Neural progenitor cell (in vitro differentiated cells): Measurements from ENCODE around the gene TEAD1. TPM values are rescaled to one million over a fixed set of nuclear protein-coding genes. Genes with fewer than 3 reads are reported as not detected.

Experiments
- DNase-seq: peaks from one replicate; pipeline ENCODE4 v3.0.0-alpha.2; 2016; ENCODE audit warnings: low spot score
- H2AFZ ChIP-seq: fragments of 200-600 bp; sonication (generic); replicated peaks from 2 replicates; pipeline ENCODE4 v1.6.1; 2016; ENCODE audit warnings: antibody characterized with exemption
- H3F3A ChIP-seq: fragments of 200-600 bp; sonication (generic); 2 replicates; pipeline ENCODE4 v1.6.1; 2016; ENCODE audit warnings: antibody characterized with exemption, low read depth
- H3K27ac ChIP-seq: fragments of 200-600 bp; sonication (generic); 2 replicates; pipeline ENCODE4 v1.5.1; 2016; ENCODE audit warnings: mild to moderate bottlenecking
- H3K27me3 ChIP-seq: fragments of 200-600 bp; sonication (generic); 2 replicates; pipeline ENCODE4 v1.6.1; 2016; ENCODE audit warnings: mild to moderate bottlenecking, moderate library complexity
- H3K36me3 ChIP-seq: fragments of 200-600 bp; sonication (generic); 2 replicates; pipeline ENCODE4 v1.5.1; 2016
- H3K4me1 ChIP-seq: fragments of 200-600 bp; sonication (generic); 2 replicates; pipeline ENCODE4 v1.6.1; 2016; ENCODE audit warnings: mixed run types
- H3K4me2 ChIP-seq: fragments of 200-600 bp; sonication (generic); 2 replicates; pipeline ENCODE4 v1.6.1; 2016
- H3K4me3 ChIP-seq: fragments of 200-600 bp; sonication (generic); 2 replicates; pipeline ENCODE4 v1.5.1; 2016
- H3K79me2 ChIP-seq: fragments of 200-600 bp; sonication (generic); 2 replicates; pipeline ENCODE4 v1.6.1; 2016; ENCODE audit warnings: low read depth
- H3K9ac ChIP-seq: fragments of 200-600 bp; sonication (generic); 2 replicates; pipeline ENCODE4 v1.6.1; 2016
- H3K9me3 ChIP-seq: fragments of 200-600 bp; sonication (generic); 2 replicates; pipeline ENCODE4 v1.5.1; 2016; ENCODE audit warnings: low read depth
- H4K20me1 ChIP-seq: fragments of 200-600 bp; sonication (generic); 2 replicates; pipeline ENCODE4 v1.6.1; 2016; ENCODE audit warnings: low read depth
- H3K27ac Mint-ChIP-seq: 3 replicates; pipeline ENCODE4 v1.8.0; 2021; ENCODE audit warnings: mixed read lengths
- H3K27me3 Mint-ChIP-seq: 2 replicates; pipeline ENCODE4 v1.8.0; 2022; ENCODE audit warnings: low read depth, mild to moderate bottlenecking, inconsistent platforms, moderate library complexity, mixed read lengths; ENCODE audit not compliant: insufficient read depth
- H3K36me3 Mint-ChIP-seq: 3 replicates; pipeline ENCODE4 v1.8.0; 2021; ENCODE audit warnings: mixed read lengths
- H3K4me1 Mint-ChIP-seq: 3 replicates; pipeline ENCODE4 v1.8.0; 2021; ENCODE audit warnings: mixed read lengths
- H3K4me3 Mint-ChIP-seq: 3 replicates; pipeline ENCODE4 v1.8.0; 2021; ENCODE audit warnings: mild to moderate bottlenecking, moderate library complexity, mixed read lengths
- H3K9me3 Mint-ChIP-seq: 3 replicates; pipeline ENCODE4 v1.8.0; 2020; ENCODE audit warnings: mixed read lengths
- CTCF ChIP-seq: fragments of 200-600 bp; sonication (generic); IDR thresholded peaks from 2 replicates; pipeline ENCODE4 v1.5.1; 2017; ENCODE audit warnings: antibody characterized with exemption, mild to moderate bottlenecking
- EZH2 ChIP-seq: fragments of 200-600 bp; sonication (generic); IDR thresholded peaks from 2 replicates; pipeline ENCODE4 v1.6.1; 2017; ENCODE audit warnings: antibody characterized with exemption, mild to moderate bottlenecking, moderate library complexity
- EZH2phosphoT487 ChIP-seq: fragments of 200-600 bp; sonication (generic); IDR thresholded peaks from 2 replicates; pipeline ENCODE4 v1.6.1; 2017; ENCODE audit warnings: antibody characterized with exemption
- total RNA-seq: library from RNA; depleted of rRNA; stranded (reverse); fragments of >200 nt; gene quantifications from 2 replicates; pipeline ENCODE4 v1.2.3, GENCODE V29; 2015; ENCODE audit warnings: low replicate concordance

Gene TEAD1
- total RNA-seq, 1 donor from 2014 or later: 98.3 TPM

GRCh38 chr11:12961615-12962014 is 287.4 kb downstream of the TEAD1 start:
- H3K9ac ChIP-seq: no peak overlapping the region
- no peaks in the 10 kb centered on the region for H3K36me3 ChIP-seq
- no peaks in the 10 kb centered on the region for H3K79me2 ChIP-seq
- H3K27ac Mint-ChIP-seq: no peak overlapping the region
- no peak overlapping the region for H3K4me2 ChIP-seq
- H3K4me1 ChIP-seq: peaks cover 13% of the 10 kb centered on the region
- no peaks in the 10 kb centered on the region for H4K20me1 ChIP-seq
- no peaks in the 10 kb centered on the region for H3K9me3 Mint-ChIP-seq
- DNase-seq: no peak
- H3K4me3 Mint-ChIP-seq: no peak overlapping the region
- no peaks in the 10 kb centered on the region for H3K36me3 Mint-ChIP-seq
- peaks cover 20% of the 10 kb centered on the region for H3K4me1 Mint-ChIP-seq
- peaks cover 8% of the 10 kb centered on the region for H3K27me3 Mint-ChIP-seq
- H3K9me3 ChIP-seq: no peaks in the 10 kb centered on the region
- H3K27me3 ChIP-seq: no peaks in the 10 kb centered on the region
- no peak overlapping the region for H2AFZ ChIP-seq
- peaks cover 7% of the 10 kb centered on the region for H3F3A ChIP-seq
- no peak overlapping the region for H3K27ac ChIP-seq
- no peak for TF ChIP-seq CTCF
- no peak for TF ChIP-seq EZH2
- TF ChIP-seq EZH2phosphoT487: no peak
- H3K4me3 ChIP-seq: no peak overlapping the region

DNA sequence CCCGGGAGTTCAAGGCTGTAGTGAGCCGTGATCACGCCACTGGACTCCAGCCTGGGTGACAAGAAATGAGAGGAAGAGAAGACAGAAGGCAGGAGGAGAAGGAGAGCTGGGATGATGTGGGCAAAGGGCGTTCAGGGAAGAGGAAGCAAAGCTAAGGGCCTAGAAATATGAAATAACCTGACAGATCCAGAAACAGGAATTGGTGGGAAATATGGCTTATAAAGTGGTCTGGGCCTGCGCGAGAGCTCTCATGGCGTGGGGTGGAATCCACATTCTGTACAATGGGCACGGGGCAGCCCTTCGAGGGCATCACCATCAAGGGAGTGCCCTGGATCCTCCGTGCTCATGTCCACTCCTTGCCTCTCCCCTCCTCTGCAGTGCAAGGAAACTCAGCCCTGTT is 288.1 kb downstream of the TEAD1 start:
- Histone ChIP-seq H3K79me2 (no peaks in the 10 kb centered on the region), H3K9ac (no peak overlapping the region), H4K20me1 (no peaks in the 10 kb centered on the region), H3K4me2 (no peak overlapping the region), H3K4me1 (peaks cover 18% of the 10 kb centered on the region), H3K27me3 (no peaks in the 10 kb centered on the region), H3K27ac (no peak overlapping the region), H3K9me3 (no peaks in the 10 kb centered on the region), H2AFZ (no peak overlapping the region), H3F3A (peaks cover 7% of the 10 kb centered on the region), H3K36me3 (no peaks in the 10 kb centered on the region), H3K4me3 (no peak overlapping the region)
- H3K4me3 Mint-ChIP-seq: no peak overlapping the region
- DNase-seq: no peak
- H3K4me1 Mint-ChIP-seq: peaks cover 26% of the 10 kb centered on the region
- H3K27ac Mint-ChIP-seq: no peak overlapping the region
- TF ChIP-seq CTCF: no peak
- no peak for TF ChIP-seq EZH2phosphoT487
- no peak for TF ChIP-seq EZH2
- peaks cover 8% of the 10 kb centered on the region for H3K27me3 Mint-ChIP-seq
- H3K9me3 Mint-ChIP-seq: no peaks in the 10 kb centered on the region
- no peaks in the 10 kb centered on the region for H3K36me3 Mint-ChIP-seq

- Histone ChIP-seq H3K4me2 (no peak overlapping the region), H3K27ac (no peak overlapping the region), H3K4me3 (no peak overlapping the region), H3K36me3 (no peaks in the 10 kb centered on the region), H3K4me1 (peaks cover 18% of the 10 kb centered on the region), H3F3A (peaks cover 7% of the 10 kb centered on the region), H3K79me2 (no peaks in the 10 kb centered on the region), H4K20me1 (no peaks in the 10 kb centered on the region), H3K9ac (no peak overlapping the region), H3K9me3 (no peaks in the 10 kb centered on the region), H2AFZ (no peak overlapping the region), H3K27me3 (no peaks in the 10 kb centered on the region)
- H3K4me1 Mint-ChIP-seq: peaks cover 27% of the 10 kb centered on the region
- no peaks in the 10 kb centered on the region for H3K9me3 Mint-ChIP-seq
- H3K27ac Mint-ChIP-seq: no peak overlapping the region
- TF ChIP-seq CTCF: no peak
- DNase-seq: peak; percentile 7
- H3K36me3 Mint-ChIP-seq: no peaks in the 10 kb centered on the region
- H3K4me3 Mint-ChIP-seq: no peak overlapping the region
- peaks cover 8% of the 10 kb centered on the region for H3K27me3 Mint-ChIP-seq
These were observed 288.8 kb downstream of the TEAD1 start for GRCh38 chr11:12963051-12963450.
